Ramos (cell line): ENCODE results near the gene ZBTB49.
"Not testable (repeated sequence)": the region's sequence is repeated elsewhere in the genome, so short reads cannot be mapped to it uniquely, and the experiment has no call there.

Source experiments
- in situ Hi-C: fragments of 300-500 bp; cut with MboI; formaldehyde crosslinking; loops from one replicate; pipeline ENCODE4 v1.14.3; 2022; ENCODE audit warnings: low sequenced_read_pairs; ENCODE audit not compliant: unreplicated experiment

Gene ZBTB49

GRCh38 chr4:4348585-4348984 lies 58.5 kb downstream of the ZBTB49 start:
- in situ Hi-C loops, result not testable (repeated sequence)

DNA sequence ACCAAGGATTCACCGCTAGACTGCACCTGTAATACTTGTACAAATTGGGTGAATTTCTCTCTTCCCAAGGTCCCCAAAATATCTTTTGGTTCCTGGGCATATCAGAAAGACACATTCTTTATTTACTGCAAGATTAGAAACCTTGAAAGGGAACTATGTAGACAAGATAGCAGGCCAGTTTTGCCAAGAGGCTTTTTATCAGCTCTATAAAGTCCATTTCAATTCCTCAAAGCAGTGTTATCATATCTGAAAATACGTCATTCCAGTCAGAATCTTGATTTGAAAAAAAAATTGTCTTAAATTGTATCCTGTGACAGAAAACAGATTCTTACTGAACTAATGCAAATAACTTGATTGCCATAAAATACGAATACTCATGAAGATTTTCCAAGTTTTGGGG lies 59.8 kb downstream of the ZBTB49 start:
- in situ Hi-C loops, result no loop called here

DNA sequence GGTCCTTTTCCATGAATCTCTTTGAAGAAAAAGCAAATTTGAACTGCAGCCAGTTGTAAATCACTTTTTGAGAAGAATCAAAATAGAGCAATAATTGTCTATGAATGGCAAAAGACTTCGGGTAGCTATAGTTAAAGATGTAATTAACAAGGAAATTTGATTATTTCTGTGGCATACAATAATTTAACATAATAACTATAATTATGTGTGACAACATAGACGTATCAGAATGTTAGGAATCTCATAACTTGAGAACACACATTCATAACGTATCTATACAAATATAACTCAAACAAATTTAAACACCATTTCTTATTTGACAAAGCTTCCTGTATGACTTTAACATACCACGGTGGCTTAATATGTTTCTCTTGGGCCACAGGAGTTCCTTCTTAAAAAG lies 60.9 kb downstream of the ZBTB49 start:
- in situ Hi-C loops, result no loop called here

- in situ Hi-C loops, result no loop called here
Measured at GRCh38 chr4:4355302-4355701, 65.3 kb downstream of the ZBTB49 start.

DNA sequence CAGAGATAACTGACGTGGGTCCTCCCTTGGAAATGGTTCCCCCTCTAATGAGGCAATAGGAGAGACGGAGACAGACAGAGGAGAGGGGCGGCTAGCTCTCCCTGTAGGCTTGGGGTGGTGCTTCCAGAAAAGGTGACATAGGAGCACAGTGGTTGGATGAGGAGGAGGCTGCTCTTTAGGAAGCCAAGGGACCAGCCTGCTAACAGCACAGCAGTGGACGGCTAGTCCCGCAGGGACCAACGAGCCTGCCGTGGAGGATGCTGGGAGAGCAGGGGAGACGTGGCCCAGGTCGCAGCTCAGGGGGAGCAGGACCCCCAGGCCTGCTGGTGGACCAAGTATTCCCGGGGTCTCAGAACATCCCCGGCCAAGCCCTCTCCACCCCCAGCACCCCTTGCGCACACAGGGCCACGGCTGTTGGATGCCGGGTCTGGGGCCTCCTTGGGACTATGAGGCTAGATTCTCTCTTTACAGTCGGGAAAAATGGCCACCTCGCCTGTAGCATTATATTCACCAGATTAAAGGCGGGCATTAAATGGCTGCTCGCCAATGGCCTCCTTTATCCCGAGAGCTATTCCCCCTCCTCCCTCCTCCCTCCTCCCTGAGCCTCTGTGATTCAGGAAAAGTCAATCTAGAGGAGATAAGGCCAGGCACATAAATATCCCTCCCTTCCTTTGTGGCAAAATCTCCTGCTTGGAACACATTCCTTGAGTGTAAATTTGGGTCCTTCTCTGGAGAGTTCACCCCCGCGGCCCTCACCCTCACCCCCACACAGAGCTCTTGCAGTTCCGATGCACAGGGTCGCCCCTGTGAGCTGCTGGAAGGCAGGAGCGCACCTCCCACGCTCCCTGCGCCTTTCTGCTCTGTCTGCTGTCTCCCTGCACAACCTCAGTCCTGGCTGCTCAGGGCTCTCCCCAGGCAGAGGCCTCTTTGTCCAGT lies 66.3 kb downstream of the ZBTB49 start:
- in situ Hi-C loops, result no loop called here

- in situ Hi-C loops, result no loop called here
Measured at GRCh38 chr4:4358093-4358854, 68.2 kb downstream of the ZBTB49 start.

- in situ Hi-C loops, result no loop called here
Measured at GRCh38 chr4:4361883-4362282, 71.8 kb downstream of the ZBTB49 start.

- in situ Hi-C loops, result no loop called here
Measured at GRCh38 chr4:4362991-4363697, 73.1 kb downstream of the ZBTB49 start.

DNA sequence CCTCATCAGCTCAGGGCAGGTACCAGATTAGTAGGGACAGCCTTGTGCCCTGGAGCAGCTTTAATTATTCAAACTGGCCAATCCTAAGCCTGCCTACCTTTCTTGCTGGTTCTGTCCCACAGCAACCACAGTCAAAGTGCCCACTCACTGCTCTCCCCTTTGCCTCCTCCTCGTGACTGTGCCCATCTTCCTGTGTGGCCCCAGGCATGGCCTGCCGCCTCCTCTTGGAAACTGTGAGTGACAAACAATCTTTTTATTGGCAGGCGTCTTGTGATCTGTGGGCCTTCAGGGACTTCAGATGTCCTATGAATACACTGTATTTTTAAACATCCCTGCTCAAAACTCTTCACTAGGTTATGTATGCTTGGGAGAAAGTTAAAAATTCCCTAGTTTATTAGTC lies 74.0 kb downstream of the ZBTB49 start:
- in situ Hi-C loops, result no loop called here

DNA sequence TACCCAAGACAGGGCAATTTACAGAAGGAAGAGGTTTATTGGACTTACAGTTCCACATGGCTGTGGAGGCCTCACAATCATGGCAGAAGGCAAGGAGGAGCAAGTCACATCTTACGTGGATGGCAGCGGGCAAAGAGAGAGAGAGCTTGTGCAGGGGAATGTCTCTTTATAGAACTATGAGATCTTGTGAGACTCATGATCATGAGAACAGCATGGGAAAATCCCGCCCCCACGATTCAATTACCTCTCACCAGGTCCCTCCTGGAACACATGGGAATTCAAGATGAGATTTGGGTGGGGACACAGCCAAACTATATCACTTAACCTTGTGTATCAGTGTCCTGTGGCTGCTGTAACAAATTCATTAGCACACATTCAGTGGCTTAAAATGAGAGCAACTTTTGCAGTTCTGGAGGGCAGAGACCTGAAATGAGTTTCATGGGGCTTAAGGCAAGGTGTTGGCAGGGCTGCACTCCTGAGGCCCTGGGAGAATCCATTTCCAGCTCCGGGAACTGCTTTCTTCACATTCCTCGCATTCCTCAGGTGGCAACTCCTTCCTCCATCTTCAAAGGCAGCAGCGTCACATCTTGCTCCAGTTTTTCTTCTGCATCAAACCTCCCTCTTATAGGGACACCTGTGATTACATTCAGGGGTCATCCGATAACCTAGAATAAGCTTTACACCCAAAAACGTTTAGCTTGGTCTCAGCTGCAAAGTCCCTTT lies 74.6 kb downstream of the ZBTB49 start:
- in situ Hi-C loops, result no loop called here

DNA sequence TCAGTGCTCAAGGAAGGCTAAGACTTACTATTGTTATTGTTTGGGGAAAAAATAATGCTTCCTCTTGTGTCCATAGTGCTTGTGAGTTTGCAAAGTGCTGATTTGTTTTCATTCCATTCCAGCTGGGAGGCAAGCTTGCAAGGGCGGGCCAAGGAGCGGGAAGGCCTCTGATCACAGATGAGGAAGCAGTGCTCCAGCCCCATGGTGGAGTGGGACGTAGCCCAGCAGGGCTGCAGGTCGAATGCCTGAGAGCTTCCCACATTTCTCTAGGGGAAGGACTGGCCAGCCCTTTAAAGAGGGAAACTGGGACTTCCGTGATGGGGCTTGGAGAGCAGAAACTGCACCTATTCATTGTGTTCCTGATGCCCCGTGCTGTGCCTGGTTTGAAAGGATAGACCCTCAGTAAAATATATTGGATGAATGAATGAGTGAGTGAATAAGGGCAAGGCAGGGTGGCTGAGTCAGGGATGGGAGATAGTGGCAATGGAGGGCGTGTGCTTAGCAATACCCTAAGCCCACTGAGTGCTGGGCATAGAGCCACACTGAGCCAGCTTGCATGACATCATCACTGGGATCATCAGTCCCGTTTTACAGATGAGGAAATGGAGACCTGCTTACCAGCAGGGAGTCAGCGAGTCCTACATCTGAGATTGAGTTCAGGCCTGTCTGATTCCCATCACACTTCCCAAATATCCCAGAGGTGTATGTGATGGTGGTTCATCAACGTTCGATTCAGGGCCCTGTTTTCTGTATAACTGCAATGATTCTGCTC lies 78.9 kb downstream of the ZBTB49 start:
- in situ Hi-C loops, result no loop called here
